Sigmoid colon (tissue), 7 donors: Measurements from ENCODE around the gene SLC6A18. TPM values are rescaled to one million over a fixed set of nuclear protein-coding genes. Genes with fewer than 3 reads are reported as not detected.
A peak's percentile ranks its signal among the peaks of the same experiment; 100 is the strongest.

Experiments used
- DNase-seq: peaks from one replicate; pipeline ENCODE4 v3.0.0-alpha.2; 2019
- H3K27ac ChIP-seq, 4 donors: fragments of 200-600 bp; sonication (generic); one replicate each; pipeline ENCODE4 v1.5.1; 2016 to 2019; ENCODE audit warnings: mild to moderate bottlenecking in 1 of 4
- H3K27me3 ChIP-seq, 3 donors: fragments of 200-600 bp; sonication (generic); one replicate each; pipeline ENCODE4 v1.5.1; 2019; ENCODE audit warnings: mild to moderate bottlenecking in 1 of 3
- H3K36me3 ChIP-seq, 4 donors: fragments of 200-600 bp; sonication (generic); one replicate each; pipeline ENCODE4 v1.5.1; 2016 to 2019
- H3K4me1 ChIP-seq, 4 donors: fragments of 200-600 bp; sonication (generic); one replicate each; pipeline ENCODE4 v1.5.1; 2017 to 2019
- H3K4me3 ChIP-seq, 4 donors: fragments of 200-600 bp; sonication (generic); one replicate each; pipeline ENCODE4 v1.5.1; 2017 to 2019; ENCODE audit warnings: mild to moderate bottlenecking in 2 of 4, moderate library complexity in 1 of 4
- H3K9me3 ChIP-seq, 4 donors: fragments of 200-600 bp in 3 of 4; sonication (generic) in 3 of 4; one replicate each; pipeline versions ENCODE4 v1.5.1 to v1.6.1; 2013 to 2019
- EP300 ChIP-seq, 4 donors: sonication (generic); formaldehyde crosslinking; IDR thresholded peaks; one replicate each; pipeline ENCODE4 v1.6.1; 2017; ENCODE audit warnings: antibody characterized with exemption in 4 of 4
- POLR2A ChIP-seq, 2 donors: fragments of 450-650 bp; IDR thresholded peaks; one replicate each; pipeline ENCODE4 v1.6.1; 2016; ENCODE audit warnings: antibody characterized with exemption in 2 of 2, mild to moderate bottlenecking in 2 of 2, moderate library complexity in 2 of 2
- POLR2AphosphoS5 ChIP-seq, 4 donors: sonication (generic); formaldehyde crosslinking; IDR thresholded peaks; one replicate each; pipeline ENCODE4 v1.6.1; 2017; ENCODE audit warnings: antibody characterized with exemption in 4 of 4
- WGBS, 2 donors: extraction: QIAGEN DNeasy Blood & Tissue Kit; methylation state at CpG; one replicate each; pipeline ENCODE4 v1.1.7; 2013; 5-methylcytosine and 5-hydroxymethylcytosine counted together
- intact Hi-C: fragments of 100-400 bp; cut with DNase I; formaldehyde crosslinking; loops from one replicate; pipeline ENCODE4 v1.15.1; 2023
- polyA plus RNA-seq, 3 donors: library from polyadenylated mRNA; stranded (reverse); fragments of 200-250 nt; gene quantifications; one replicate each; pipeline ENCODE4 v1.2.3, GENCODE V29; 2013
- total RNA-seq, 4 donors: library from RNA; depleted of rRNA; stranded (reverse); fragments of >200 nt; gene quantifications; one replicate each; pipeline ENCODE4 v1.1.0, GENCODE V29; 2016
- TF ChIP-seq, protein P1 (sequence below), 4 experiments: fragments of 450-650 bp in 3 of 4; fragments of 200-600 bp in 1 of 4; IDR thresholded peaks; one replicate each; pipeline ENCODE4 v1.5.1; 2016 to 2019; ENCODE audit warnings: antibody characterized with exemption in 4 of 4, mild to moderate bottlenecking in 3 of 4, moderate library complexity in 2 of 4
- donor health status: healthy with polysubstance abuse.
- donor health status: Bipolar disorder and iron deficiency.
- donor health status: healthy.

The SLC6A18 gene
- total and polyA plus RNA-seq, 7 donors, result 0.07 TPM; not detected in 6

GRCh38 chr5:1277331-1277730, 52.1 kb downstream of the SLC6A18 start:
- WGBS, 2 donors, result 93 to 95% methylated on average over 21 of the region's 21 CpGs
- H3K4me1 ChIP-seq, result no peaks in the 10 kb centered on the region
- no peak overlapping the region for H3K27ac ChIP-seq
- DNase-seq, result no peak
- no peak overlapping the region for H3K4me3 ChIP-seq
- peaks cover 0 to 5% (median 0%) of the 10 kb centered on the region in 3 donors for H3K27me3 ChIP-seq
- no peak for TF ChIP-seq POLR2A (IDR thresholded peaks at IDR 0.05)
- intact Hi-C loops, result no loop called here
- no peaks in the 10 kb centered on the region for H3K9me3 ChIP-seq
- no peaks in the 10 kb centered on the region for H3K36me3 ChIP-seq

- Histone ChIP-seq H3K27me3 (peaks cover 0 to 5% (median 0%) of the 10 kb centered on the region in 3 donors), H3K27ac (no peak overlapping the region), H3K36me3 (no peaks in the 10 kb centered on the region), H3K9me3 (no peaks in the 10 kb centered on the region), H3K4me3 (no peak overlapping the region), H3K4me1 (no peaks in the 10 kb centered on the region)
- TF ChIP-seq EP300 (IDR thresholded peaks at IDR 0.05), result no peak
- no peak for TF ChIP-seq POLR2AphosphoS5 (IDR thresholded peaks at IDR 0.05)
- TF ChIP-seq POLR2A (IDR thresholded peaks at IDR 0.05), result no peak
- TF ChIP-seq, protein P1, sequence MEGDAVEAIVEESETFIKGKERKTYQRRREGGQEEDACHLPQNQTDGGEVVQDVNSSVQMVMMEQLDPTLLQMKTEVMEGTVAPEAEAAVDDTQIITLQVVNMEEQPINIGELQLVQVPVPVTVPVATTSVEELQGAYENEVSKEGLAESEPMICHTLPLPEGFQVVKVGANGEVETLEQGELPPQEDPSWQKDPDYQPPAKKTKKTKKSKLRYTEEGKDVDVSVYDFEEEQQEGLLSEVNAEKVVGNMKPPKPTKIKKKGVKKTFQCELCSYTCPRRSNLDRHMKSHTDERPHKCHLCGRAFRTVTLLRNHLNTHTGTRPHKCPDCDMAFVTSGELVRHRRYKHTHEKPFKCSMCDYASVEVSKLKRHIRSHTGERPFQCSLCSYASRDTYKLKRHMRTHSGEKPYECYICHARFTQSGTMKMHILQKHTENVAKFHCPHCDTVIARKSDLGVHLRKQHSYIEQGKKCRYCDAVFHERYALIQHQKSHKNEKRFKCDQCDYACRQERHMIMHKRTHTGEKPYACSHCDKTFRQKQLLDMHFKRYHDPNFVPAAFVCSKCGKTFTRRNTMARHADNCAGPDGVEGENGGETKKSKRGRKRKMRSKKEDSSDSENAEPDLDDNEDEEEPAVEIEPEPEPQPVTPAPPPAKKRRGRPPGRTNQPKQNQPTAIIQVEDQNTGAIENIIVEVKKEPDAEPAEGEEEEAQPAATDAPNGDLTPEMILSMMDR (IDR thresholded peaks at IDR 0.05), result no peak
- intact Hi-C loops, result no loop called here
- no peak for DNase-seq
- 95% methylated on average over 10 of the region's 10 CpGs for WGBS, 2 donors
Measured at GRCh38 chr5:1277781-1278180, 52.6 kb downstream of the SLC6A18 start.

DNA sequence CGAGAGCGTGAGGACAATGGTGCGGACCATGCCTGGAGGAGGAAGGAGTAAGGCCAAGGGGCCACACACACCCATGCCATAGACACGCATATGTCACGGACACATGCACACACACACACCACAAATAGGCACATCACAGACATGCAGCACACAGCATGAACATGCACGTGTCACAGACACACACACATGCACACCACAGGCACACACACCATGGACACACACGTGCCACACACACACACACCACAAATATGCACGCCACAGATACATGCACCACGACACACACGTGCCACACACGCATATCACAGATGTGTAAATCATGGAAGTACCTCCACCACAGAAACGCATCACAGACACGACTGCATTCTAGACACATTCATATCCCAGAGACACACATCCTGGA, 53.0 kb downstream of the SLC6A18 start:
- no peak for DNase-seq
- WGBS, 2 donors, result 95 to 97% methylated on average over 13 of the region's 13 CpGs

DNA sequence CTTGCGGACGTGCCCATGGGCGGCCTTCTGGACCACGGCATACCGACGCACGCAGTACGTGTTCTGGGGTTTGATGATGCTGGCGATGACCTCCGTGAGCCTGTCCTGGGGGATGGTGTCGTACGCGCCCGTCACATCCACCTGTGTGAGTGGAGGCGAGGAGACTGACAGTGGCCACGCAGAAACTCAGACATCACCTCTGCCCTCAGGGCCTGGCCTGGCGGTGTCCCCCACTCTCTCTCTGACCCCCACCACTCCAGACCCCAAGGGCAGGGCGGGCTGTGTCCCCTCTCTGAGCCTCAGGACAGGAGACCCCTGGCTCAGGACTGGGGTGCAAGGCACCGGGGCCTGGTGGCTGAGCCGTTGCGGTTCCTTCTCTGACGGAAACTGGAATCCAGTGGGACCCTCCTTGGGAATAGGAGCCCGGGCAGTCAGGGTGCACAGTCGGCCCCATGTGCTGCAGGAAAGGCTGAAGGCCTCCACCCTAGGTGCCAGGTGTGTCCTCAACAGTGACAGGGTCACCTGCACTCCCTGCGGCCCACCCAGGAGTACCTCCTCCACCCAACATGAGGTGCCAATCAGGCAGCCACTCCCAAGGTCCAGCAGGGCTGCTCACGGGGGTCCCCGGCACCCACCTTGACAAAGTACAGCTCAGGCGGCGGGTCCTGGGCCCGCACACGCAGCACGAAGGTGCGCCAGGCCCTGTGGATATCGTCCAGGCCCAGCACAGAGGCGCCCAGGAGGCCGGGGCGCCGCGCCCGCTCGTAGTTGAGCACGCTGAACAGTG, 53.7 kb downstream of the SLC6A18 start:
- H3K4me3 ChIP-seq, result no peak overlapping the region
- no peak for DNase-seq
- H3K27me3 ChIP-seq, result peaks cover 0 to 5% (median 0%) of the 10 kb centered on the region in 3 donors
- intact Hi-C loops, result no loop called here
- no peaks in the 10 kb centered on the region for H3K9me3 ChIP-seq
- H3K4me1 ChIP-seq, result no peaks in the 10 kb centered on the region
- TF ChIP-seq POLR2A (IDR thresholded peaks at IDR 0.05) (no peak), POLR2AphosphoS5 (IDR thresholded peaks at IDR 0.05) (no peak), EP300 (IDR thresholded peaks at IDR 0.05) (no peak)
- TF ChIP-seq, protein P1 (IDR thresholded peaks at IDR 0.05), result no peak
- 97% methylated on average over 42 of the region's 42 CpGs for WGBS, 2 donors
- H3K36me3 ChIP-seq, result no peaks in the 10 kb centered on the region
- H3K27ac ChIP-seq, result no peak overlapping the region

More for the DNA sequence above, 53.0 kb downstream of the SLC6A18 start:
- H3K36me3 ChIP-seq, result no peaks in the 10 kb centered on the region
- intact Hi-C loops, result no loop called here
- peaks cover 0 to 5% (median 0%) of the 10 kb centered on the region in 3 donors for H3K27me3 ChIP-seq
- no peaks in the 10 kb centered on the region for H3K4me1 ChIP-seq
- H3K27ac ChIP-seq, result no peak overlapping the region
- TF ChIP-seq EP300 (IDR thresholded peaks at IDR 0.05) (no peak), POLR2AphosphoS5 (IDR thresholded peaks at IDR 0.05) (no peak), POLR2A (IDR thresholded peaks at IDR 0.05) (no peak)
- no peak overlapping the region for H3K4me3 ChIP-seq
- H3K9me3 ChIP-seq, result no peaks in the 10 kb centered on the region

DNA sequence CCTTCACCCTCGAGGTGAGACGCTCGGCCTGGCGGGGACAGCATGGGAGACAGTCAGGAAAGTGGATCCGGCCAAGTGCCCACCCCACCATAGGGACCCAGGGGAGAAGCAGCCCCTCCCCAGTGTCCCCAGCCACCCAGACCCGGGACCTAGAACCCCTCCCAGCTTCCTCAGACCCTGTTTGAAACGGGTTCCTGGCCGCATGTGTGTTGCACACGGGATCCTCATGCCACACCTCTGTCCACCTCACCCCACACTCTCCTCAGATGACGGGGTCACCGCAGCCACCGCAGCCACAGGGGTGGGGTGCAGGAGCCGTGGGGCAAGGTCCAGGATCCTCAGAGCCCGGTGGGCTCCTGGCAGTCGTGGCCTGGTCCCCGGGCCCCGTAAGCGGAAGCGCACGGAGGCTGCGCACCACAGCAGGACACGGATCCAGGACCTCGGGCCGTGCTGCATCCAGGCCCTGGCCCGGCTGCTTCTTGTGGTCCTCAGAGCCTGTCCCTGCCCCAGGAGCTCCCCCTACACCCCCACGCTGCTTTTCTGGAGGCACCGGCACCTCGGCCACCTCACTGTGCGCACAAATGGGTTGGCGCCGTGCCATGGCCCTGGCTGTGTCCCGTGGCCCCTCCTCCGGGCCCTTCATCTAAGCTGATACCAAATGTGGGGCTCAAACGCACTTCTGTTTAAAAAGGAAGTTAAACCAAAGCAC, 54.4 kb downstream of the SLC6A18 start:
- Histone ChIP-seq H3K9me3 (no peaks in the 10 kb centered on the region), H3K27ac (no peak overlapping the region), H3K27me3 (peaks cover 0 to 3% (median 0%) of the 10 kb centered on the region in 3 donors), H3K4me1 (no peaks in the 10 kb centered on the region), H3K36me3 (no peaks in the 10 kb centered on the region), H3K4me3 (no peak overlapping the region)
- intact Hi-C loops, result no loop called here
- no peak for TF ChIP-seq POLR2AphosphoS5 (IDR thresholded peaks at IDR 0.05)
- TF ChIP-seq, protein P1 (IDR thresholded peaks at IDR 0.05), result no peak
- TF ChIP-seq EP300 (IDR thresholded peaks at IDR 0.05), result no peak
- no peak for TF ChIP-seq POLR2A (IDR thresholded peaks at IDR 0.05)
- 94 to 96% methylated on average over 34 of the region's 34 CpGs for WGBS, 2 donors
- DNase-seq, result peak; percentile 48
